ENCODE results near the gene PLEKHH1.

Gene PLEKHH1

DNA sequence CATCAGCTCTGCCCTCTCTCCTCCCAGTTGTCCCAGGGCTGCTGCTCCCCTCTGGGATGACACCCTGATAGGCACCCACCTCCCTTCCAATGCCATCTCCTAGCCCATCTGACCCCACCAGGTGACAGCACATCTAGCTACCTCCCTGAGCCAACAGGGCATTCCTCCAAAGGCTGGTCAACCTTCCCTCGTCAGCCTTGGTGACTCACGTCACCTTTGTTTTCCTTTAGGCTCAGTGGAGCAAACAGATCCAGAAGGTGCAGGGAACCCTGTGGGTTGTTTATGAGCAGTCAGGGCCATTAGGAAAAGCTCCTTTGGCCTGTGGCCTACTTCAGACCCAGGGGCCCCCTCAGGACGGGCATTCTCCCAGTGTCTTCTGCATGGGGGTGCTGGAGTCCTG, 34.6 kb downstream of the PLEKHH1 start:
- no peak for DNase-seq (ENCODE audit: low read depth)

DNA sequence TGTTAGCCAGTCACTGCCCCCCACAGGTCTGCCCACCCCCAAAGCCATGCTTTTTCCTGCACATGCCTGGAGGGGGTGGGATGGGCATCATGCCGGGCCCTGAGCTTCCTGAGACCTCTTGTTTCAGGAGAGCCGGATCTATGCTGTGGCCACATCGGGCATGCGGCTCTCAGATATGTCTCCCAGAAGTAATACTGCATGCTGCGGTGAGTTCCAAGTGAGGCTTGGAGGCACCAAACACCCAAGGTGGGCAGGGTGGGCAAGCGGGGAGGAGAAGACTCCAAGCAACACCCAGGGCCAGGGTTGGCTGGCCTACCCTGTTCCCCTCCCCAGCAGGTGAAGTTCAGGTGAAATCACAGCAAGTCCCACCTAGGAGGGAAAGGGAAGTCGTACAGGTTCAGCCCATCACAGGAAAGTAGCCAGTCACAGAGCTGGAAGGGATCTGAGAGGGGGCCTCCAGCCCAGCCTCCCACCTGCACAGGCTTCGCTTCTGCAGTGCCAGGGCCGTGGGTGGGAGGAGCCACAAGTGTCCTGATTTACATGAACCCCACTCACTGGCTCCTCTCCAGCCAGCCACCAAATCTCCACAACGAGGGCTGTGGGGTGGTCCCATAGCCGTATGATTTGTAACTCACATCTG, 36.0 kb downstream of the PLEKHH1 start:
- DNase-seq (ENCODE audit: low read depth): no peak

DNA sequence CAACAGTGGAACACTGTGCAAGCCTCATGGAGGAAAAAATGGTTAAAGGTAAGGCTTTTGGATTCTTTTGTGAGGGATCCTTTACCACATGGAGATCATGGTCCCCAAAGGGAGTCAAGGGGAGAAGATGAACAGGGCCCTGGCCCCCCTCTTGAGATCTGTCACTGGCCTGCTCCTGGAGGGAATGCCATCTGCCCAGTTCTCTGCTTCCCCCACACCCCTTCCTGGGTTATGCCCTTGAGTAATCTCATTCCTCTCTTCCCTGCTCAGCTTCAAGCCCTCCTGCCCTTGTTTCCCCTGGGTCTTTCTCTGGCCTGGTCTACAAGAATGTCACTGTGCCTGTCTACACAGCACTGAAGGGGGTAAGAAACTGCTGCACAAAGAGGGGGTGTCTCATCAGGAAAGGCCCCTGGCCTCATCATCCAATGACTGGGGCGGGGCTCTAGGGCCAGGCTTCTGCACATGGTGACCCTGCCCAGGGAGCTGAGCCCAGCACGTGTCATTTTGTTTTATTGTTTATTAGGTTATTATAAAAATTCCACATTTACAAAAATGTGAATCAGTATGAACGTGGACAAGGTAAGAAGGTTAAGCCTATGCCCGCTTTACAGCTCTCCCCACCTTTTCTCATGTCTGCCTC, 36.7 kb downstream of the PLEKHH1 start:
- DNase-seq (ENCODE audit: low read depth): no peak

DNA sequence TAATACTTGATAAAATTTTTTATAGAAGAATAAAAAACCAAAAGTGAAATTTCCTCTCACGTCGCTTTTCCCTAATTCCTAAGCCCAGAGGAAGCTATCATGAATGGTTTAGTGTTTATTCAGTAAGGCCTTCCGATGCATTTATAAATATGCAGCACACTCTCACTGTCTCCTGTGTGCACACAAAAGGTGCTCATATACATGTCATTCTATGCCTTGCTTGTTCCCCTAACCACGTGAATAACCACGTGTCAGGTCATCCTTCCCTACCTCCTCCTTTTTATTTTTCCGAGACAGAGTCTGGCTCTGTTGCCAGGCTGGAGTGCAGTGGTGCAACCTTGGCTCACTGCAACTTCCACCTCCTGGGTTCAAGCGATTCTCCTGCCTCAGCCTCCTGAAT, 37.4 kb downstream of the PLEKHH1 start:
- DNase-seq (ENCODE audit: low read depth): no peak

DNA sequence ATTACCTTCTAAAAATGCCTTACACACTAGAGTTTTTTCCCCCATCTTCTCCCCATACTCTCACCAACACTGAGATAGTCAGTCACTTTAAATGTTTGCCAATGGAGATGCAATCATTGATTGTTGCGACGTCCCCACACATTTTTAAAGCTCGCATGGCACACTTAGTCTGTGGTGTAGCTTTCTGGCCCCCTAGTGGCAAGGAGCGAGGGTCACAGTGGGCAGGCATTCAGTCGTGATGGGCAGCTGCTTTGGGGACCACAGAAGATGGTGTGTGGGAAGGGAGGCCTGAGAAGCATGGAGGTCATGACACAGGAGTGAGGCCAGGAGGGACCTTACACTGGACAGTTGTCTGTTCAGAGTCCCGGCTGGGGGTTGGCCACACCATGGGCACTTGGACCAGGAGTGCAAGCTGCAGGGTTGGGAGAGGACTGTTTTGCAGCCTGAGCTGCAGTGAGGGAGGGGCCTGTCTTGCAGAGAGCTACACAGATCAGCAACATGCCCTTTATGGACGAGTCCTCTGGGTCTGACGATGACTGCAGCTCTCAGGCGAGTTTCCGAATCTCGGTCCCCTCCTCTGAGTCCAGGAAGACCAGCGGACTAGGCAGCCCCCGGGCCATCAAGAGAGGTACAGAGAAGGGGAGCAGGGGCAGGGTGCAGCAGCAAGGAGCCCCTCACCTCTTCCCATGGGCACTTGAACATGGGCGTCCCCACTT, 38.3 kb downstream of the PLEKHH1 start:
- no peak for DNase-seq (ENCODE audit: low read depth)

DNA sequence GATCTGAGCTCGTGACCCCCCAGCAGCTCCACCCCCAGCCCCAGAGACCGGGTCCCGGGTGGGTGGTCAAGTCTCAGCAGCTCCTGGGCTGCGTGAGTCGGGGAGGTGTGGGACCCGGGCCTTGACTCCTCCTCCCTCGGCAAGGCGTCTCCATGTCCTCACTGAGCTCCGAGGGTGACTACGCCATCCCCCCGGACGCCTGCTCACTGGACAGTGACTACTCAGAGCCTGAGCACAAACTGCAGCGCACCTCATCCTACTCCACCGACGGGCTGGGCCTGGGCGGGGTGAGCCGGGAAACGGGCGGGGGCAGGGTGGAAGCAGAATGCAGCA, 38.9 kb downstream of the PLEKHH1 start:
- DNase-seq (ENCODE audit: low read depth): no peak

DNA sequence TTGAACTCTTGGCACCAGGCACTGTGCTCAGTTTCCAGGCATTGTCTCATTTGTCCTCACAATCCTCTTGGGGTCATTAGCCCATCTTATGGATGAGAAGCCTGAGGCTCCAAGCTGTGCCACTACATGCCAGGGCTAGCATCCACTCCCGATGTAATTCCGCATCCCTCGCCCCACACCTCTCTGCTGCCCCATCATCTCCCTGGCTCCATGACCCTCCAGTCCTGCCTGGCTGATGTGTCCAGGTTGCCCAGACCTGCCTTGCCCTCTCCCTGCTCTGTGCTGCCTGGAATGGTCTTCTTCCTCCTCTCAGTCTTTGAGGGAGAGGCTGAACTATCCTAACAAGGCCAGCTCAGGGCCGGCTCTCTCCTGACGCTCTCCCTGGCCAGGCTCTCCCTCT, 39.5 kb downstream of the PLEKHH1 start:
- DNase-seq (ENCODE audit: low read depth): no peak

DNA sequence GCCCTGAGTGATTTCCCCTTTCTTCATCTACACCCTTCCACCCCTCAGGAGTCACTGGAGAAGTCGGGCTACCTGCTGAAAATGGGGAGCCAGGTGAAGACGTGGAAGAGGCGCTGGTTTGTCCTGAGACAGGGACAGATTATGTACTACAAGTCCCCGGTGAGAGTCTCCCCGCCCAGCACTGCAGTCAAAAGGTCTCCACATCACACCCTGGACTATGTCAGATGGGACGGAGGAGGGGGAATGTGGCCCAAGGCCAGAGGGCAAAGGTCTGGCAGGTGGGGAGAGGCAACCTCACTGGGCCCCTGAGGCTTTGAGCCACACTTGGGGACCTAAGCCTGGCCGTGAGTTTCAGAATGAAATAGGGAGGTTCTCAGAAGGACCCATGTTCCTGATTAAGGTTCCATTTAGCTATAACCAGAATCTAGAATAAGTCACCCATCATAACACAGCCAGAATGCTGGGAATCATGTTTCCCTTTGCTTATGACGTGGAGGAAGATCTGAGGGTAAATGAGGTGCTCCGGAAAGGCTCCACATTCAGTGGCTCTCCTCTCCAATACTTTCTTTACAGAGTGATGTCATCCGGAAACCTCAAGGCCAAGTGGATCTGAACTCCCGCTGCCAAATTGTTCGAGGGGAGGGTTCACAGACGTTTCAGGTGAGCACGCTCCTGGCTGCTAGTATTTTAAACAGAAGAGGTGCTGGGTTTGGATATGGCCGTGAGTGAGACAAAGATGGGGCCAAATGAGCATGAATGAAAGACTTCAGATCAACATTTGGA, 40.3 kb downstream of the PLEKHH1 start:
- DNase-seq (ENCODE audit: low read depth): no peak

DNA sequence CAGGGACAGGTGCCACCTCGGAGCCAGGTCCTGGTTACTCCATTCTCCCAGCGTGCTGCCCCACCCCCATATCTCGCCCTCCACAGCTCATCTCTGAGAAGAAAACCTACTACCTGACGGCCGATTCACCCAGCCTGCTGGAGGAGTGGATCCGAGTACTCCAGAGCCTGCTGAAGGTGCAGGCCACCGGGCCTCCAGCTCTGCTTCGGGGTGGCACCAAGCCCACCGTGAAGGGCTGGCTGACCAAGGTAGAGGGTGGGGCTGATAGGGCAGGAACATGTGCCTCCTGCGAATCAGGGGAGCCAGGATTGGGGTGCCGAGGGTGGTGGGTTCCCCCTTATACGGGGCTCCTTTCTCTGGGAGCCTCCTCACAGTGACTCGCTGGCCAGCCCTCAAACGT, 41.1 kb downstream of the PLEKHH1 start:
- DNase-seq (ENCODE audit: low read depth): no peak

DNA sequence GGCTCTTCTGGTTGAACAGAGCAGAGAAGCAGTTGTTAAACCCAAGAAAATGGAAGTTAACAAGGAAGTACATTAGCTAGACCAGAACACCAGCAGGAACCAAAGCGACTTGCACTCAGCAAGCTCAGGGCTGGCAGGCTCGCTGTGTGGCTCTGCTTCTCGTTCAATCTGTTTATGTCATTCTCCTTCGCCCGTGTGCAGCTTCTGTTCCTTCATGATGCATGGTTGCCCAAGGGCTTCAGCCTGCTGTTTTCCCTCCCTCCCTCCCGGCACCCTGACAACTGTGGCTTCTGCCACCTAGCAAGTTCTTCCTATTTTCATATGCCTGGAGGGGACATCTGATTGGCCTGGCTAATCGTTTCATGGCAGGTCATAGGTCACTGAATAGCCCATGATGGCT, 41.7 kb downstream of the PLEKHH1 start:
- DNase-seq (ENCODE audit: low read depth): no peak

DNA sequence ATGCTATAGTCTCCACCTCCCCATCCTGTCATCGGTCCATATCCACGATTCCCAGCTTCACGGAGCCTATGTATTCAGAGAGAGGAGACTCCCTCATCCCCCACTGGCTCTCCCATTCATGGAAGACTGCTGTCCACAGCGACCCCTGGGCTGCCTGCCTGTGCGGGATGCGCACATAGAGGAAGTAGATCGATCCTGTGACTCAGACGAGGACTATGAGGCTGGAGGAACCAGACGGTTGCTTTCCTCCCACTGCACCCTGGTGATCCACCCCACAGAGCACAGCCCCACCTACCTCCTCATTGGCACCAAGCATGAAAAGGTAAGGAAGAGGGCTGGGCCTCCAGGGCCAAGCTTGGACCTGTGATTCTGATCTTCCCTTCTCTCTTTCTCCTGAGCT, 42.6 kb downstream of the PLEKHH1 start:
- DNase-seq (ENCODE audit: low read depth): no peak

DNA sequence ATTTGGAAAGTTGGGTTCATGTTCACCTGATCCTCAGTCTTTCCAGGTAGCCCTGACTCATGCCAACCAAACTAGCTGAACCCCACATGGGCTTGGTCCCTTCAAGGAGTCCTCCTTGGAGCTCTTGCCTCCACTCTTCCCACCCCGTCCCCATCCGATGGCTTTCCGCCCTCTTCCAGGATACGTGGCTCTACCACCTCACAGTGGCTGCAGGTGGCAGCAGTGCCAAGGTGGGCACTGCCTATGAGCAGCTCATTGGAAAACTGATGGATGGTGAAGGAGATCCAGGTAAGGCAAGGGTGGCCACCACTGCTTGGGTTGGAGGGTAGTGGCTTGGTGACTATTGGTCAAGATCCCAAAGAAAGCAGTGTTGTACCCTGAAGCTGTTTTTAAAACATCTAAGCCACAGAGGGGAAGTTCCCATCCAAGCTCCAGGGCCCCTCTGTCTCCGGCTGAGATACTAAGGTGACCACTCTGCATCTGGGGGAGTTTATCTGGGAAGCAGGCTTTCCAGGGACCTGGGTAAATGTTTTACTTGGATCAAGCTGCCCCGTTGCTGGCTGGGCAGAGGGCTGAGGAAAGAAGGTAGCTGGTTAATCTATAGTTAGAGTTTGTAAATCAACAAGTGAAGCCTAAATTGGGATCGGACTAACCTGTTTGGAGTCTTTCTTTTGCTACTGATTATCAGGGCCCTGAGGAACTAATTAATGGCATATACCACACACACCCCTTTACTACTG, 43.3 kb downstream of the PLEKHH1 start:
- no peak for DNase-seq (ENCODE audit: low read depth)

DNA sequence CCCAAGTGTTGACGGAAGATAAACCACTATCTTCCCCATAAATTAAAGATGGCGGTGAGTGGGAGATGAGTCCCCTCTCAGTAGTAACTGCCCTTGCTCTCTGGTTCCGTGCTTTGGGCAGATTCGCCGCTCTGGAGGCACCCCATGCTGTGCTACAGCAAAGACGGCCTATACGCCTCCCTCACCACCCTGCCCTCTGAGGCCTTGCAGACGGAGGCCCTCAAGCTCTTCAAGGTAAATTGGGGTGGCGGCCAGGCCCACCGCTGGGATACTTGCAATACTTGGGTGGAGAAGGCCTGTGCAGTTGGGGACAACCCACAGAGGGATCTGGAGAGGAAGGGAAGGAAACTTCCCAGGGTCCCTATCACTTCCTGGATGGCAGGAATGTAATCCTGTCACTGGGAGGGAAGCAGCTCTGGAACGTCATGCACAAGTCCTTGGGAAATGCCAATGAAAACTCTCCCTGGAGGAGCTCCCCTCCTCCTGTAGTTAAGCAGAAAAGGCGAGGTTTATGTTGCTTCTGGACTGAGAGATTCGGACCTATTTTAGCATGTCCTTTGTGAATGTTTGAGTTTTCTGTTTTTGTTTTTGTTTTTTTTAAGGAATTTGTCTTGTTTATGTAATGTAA, 44.2 kb downstream of the PLEKHH1 start:
- no peak for DNase-seq (ENCODE audit: low read depth)

DNA sequence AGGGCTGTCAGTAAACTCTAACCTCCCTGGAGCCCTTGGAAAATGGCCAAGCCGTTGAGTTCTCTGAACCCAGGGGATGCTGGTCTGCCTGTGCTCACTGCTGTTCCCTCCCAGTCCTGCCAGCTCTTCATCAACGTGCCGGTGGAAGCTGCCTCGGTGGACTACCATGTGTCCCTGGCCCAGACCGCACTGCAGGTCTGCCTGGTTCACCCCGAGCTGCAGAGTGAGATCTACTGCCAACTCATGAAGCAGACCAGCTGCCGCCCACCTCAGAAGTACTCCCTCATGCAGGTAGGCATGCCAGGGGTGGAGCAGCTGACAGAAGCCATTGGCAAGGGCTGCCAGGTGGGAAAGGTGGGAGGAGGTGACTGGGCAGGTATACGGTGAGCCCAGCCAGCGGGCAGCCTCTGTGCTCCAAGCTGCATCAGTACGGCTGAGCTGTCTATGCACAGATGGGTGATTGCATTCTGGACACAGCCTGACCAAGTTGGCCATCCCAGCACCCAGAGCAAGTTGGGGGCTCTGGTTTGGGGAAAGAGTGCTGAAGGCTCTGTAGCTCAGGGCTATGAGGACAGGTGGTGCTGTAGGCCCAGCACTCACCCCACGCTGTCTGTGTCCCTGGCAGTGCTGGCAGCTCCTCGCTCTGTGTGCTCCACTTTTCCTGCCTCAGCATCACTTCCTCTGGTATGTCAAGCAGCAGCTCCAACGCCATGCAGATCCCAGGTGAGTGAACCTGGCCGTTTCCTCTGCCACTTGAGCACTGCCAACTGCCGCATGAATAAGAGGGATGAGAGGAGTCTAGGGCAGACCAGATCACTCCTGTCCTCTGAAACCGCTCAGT, 45.0 kb downstream of the PLEKHH1 start:
- DNase-seq (ENCODE audit: low read depth): no peak

DNA sequence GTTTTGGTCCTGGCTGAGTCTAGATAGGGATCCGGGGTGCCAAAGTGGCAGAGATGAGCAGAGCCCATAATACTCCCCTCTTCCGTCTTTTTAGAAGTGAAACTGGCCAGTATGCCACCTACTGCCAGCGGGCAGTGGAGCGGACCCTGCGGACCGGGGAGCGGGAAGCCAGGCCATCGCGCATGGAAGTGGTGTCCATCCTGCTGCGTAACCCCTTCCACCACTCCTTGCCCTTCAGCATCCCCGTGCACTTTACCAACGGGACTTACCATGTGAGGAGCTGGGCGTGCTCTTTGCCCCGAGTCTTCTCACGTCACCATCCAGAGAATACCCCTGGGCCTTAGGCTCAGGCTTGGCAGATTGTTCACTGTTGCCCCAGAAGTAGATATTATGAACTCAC, 46.0 kb downstream of the PLEKHH1 start:
- no peak for DNase-seq (ENCODE audit: low read depth)

DNA sequence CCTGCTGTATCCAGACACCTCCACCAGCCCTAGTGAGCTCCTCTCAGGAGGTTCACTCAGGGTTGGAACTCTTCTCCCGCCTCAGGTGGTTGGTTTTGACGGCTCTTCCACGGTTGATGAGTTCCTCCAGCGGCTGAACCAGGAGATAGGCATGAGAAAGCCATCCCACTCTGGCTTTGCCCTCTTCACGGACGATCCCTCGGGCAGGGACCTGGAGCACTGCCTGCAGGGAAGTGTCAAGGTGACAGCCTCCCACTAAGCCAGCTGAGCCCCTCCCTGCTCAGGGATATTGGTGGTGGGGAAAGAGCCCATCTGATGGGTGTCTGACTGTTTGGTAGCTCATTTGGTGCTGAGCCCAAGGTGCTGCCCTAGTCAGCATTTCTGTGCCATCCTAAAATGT, 46.5 kb downstream of the PLEKHH1 start:
- DNase-seq (ENCODE audit: low read depth): no peak

DNA sequence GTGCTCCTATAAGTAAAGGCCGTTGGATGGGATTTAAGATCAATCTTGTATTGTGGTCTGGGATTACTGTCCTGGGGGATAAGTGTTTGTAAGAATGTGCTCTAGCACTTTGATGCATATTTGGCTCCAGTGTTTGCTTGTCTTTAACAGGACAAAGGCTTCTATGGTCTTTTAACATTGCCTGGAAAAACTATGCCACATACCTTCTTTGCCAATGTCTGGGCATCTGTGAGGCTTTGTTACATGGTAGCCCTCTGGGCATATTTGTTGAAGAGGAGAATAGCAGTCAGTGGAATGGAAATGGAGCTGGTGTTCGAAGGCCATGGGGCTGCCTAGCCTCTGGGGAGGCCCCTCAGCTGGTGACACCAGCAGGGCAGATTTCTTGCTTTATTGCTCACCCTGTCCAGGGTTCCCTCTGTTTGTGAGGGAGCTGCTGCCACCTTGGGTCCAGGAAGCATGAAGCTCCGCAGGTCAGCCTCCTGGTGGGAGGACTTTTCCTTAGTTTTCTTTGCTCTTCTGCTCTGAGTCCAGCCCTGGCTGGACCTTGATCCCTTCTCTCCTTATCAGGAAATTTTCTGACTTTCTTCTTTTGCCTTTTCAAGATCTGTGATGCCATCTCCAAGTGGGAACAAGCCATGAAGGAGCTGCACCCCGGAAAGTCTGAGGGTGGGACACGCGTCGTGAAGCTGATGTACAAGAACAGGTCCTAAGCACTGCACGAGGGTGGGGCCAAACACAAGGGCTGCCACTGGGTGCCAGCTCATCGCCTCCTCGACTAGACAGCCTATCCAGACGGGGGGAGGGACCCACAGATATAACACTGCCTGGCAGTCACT, 47.5 kb downstream of the PLEKHH1 start:
- no peak for DNase-seq (ENCODE audit: low read depth)

DNA sequence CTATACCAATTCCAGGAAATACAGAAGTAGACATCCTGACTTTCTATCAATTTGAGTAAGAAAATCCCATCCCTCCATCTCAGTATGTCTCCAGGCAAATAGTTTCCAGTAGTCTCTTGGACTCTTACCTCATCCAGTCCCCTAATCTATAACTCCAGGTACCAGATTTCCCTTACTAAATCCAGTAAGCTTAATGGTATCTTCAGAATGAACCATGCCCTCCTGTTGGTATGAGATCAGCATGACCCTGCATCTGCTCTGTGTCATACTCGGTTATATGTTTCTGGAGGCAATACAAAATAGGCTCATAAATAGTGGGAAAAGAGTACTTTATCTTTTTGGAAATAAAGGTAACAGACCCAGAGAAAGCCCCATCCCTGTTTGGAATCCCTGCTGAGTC, 48.6 kb downstream of the PLEKHH1 start:
- DNase-seq (ENCODE audit: low read depth): no peak

DNA sequence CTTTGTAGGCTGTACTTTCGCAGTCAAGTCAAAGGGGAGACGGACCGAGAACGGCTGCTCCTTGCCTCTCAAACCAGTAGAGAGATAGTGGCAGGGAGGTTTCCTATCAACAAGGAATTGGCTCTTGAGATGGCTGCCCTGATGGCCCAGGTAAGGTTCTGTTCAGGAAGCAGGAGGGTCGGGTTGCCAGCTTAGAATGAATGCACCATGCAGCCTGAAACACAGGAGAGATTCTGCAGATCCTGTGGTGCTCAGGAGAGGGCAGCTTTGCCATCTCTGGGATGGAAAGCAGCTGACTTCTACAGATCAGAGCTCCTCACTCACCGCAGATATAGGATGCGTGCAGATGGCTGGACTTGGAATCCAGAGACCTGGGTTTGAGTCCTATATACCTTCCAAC, 49.0 kb downstream of the PLEKHH1 start:
- no peak for DNase-seq (ENCODE audit: low read depth)

Data from HS-27A (cell line).